Stomach (tissue), 9 donors: Measurements from ENCODE around the gene SLC44A2. TPM values are rescaled to one million over a fixed set of nuclear protein-coding genes. Genes with fewer than 3 reads are reported as not detected.

Source experiments
- DNase-seq, 2 donors: peaks; one replicate each; pipeline versions ENCODE4 v3.0.0 to v3.0.0-alpha.2; 2013 to 2019
- H3K27ac ChIP-seq, 5 donors: fragments of 200-600 bp in 4 of 5; sonication (generic) in 4 of 5; one replicate each; pipeline ENCODE4 v1.5.1; 2013 to 2019; ENCODE audit warnings: mild to moderate bottlenecking in 1 of 5, moderate library complexity in 1 of 5
- H3K27me3 ChIP-seq, 3 donors: fragments of 200-600 bp; sonication (generic); one replicate each; pipeline ENCODE4 v1.5.1; 2017 to 2019; ENCODE audit warnings: mixed run types in 1 of 3
- H3K36me3 ChIP-seq, 4 donors: fragments of 200-600 bp; sonication (generic); 1 replicate in 3 of 4; 2 replicates in 1 of 4; pipeline ENCODE4 v1.5.1; 2016 to 2019
- H3K4me1 ChIP-seq, 4 donors: fragments of 200-600 bp; sonication (generic); one replicate each; pipeline ENCODE4 v1.5.1; 2016 to 2019
- H3K4me3 ChIP-seq, 4 donors: fragments of 200-600 bp; sonication (generic) in 3 of 4; one replicate each; pipeline ENCODE4 v1.5.1; 2016 to 2019; ENCODE audit warnings: mild to moderate bottlenecking in 1 of 4
- H3K9me3 ChIP-seq, 4 donors: fragments of 200-600 bp; sonication (generic); one replicate each; pipeline ENCODE4 v1.5.1; 2016 to 2019
- CTCF ChIP-seq, 7 experiments: fragments of 450-650 bp in 4 of 7; fragments of 200-600 bp in 3 of 7; sonication (generic) in 3 of 7; IDR thresholded peaks; one replicate each; pipeline ENCODE4 v1.5.1; 2016 to 2019; ENCODE audit warnings: antibody characterized with exemption in 7 of 7, control low read depth in 2 of 7, mild to moderate bottlenecking in 1 of 7
- EP300 ChIP-seq: sonication (generic); formaldehyde crosslinking; IDR thresholded peaks from one replicate; pipeline ENCODE4 v1.6.1; 2017; ENCODE audit warnings: antibody characterized with exemption
- POLR2A ChIP-seq, 4 donors: fragments of 450-650 bp; IDR thresholded peaks; one replicate each; pipeline ENCODE4 v1.6.1; 2016; ENCODE audit warnings: antibody characterized with exemption in 4 of 4, control low read depth in 2 of 4, mild to moderate bottlenecking in 1 of 4, moderate library complexity in 1 of 4
- POLR2AphosphoS5 ChIP-seq, 3 donors: sonication (generic); formaldehyde crosslinking; IDR thresholded peaks; one replicate each; pipeline ENCODE4 v1.6.1; 2016; ENCODE audit warnings: antibody characterized with exemption in 3 of 3
- WGBS, 5 donors: extraction: QIAGEN DNeasy Blood & Tissue Kit in 3 of 5; methylation state at CpG; one replicate each; pipeline versions ENCODE4 v1.1.5 to v1.1.7; 2013 to 2018; 5-methylcytosine and 5-hydroxymethylcytosine counted together
- intact Hi-C: fragments of 100-400 bp; cut with DNase I; formaldehyde crosslinking; loops from one replicate; pipeline ENCODE4 v1.15.1; 2023; ENCODE audit warnings: low total_unique reads
- polyA plus RNA-seq, 3 donors: library from polyadenylated mRNA; stranded (reverse); fragments of 200-250 nt; gene quantifications; one replicate each; pipeline ENCODE4 v1.2.3, GENCODE V29; 2013
- total RNA-seq, 5 donors: library from RNA; depleted of rRNA; stranded (reverse); fragments of >200 nt; gene quantifications; one replicate each; pipeline versions ENCODE4 v1.1.0 to v1.2.3, GENCODE V29; 2014 to 2016
- donor health status: healthy with polysubstance abuse.
- donor health status: Bipolar disorder and iron deficiency.
- donor health status: healthy.

Gene SLC44A2
- total and polyA plus RNA-seq, 8 donors = 26.1 to 161 (median 65.7) TPM

DNA sequence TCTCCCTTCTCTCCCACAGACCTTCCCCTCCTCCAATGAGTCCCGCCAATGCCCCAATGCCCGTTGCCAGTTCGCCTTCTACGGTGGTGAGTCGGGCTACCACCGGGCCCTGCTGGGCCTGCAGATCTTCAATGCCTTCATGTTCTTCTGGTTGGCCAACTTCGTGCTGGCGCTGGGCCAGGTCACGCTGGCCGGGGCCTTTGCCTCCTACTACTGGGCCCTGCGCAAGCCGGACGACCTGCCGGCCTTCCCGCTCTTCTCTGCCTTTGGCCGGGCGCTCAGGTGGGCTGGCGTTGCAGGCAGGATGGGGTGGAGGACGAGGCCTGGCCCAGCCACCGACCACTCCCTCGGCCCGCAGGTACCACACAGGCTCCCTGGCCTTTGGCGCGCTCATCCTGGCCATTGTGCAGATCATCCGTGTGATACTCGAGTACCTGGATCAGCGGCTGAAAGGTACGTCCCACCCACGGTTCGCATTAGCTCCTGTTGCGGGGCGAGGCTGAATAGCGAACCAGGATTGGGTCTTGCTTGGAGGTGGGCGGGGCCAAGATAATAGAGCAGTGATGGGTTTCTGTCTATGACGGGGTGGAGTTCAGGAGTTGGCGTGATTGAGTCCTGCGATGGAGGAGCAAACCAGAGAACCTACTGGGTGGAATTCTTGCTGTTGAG lies 11.1 kb downstream of the SLC44A2 start:
- DNase-seq = peak in 1 of 2 donors; percentile 71
- Histone ChIP-seq H3K4me3 (no peak overlapping the region), H3K27me3 (no peaks in the 10 kb centered on the region), H3K4me1 (peaks cover 0 to 59% (median 17%) of the 10 kb centered on the region in 4 donors), H3K9me3 (no peaks in the 10 kb centered on the region), H3K36me3 (peaks cover 78 to 98% (median 97%) of the 10 kb centered on the region in 4 donors), H3K27ac (no peak overlapping the region)
- TF ChIP-seq CTCF (IDR thresholded peaks at IDR 0.05) (no peak), POLR2AphosphoS5 (IDR thresholded peaks at IDR 0.05) (no peak), POLR2A (IDR thresholded peaks at IDR 0.05) (no peak), EP300 (no peak)
- intact Hi-C loops = no loop called here
- WGBS, 5 donors = 61 to 86% (median 78%) methylated on average over 32 to 37 of the region's 37 CpGs

- peaks cover 0 to 66% (median 21%) of the 10 kb centered on the region in 4 donors for H3K4me1 ChIP-seq
- WGBS, 5 donors = 71 to 79% (median 72%) methylated on average over 8 of the region's 8 CpGs
- H3K9me3 ChIP-seq = no peaks in the 10 kb centered on the region
- H3K4me3 ChIP-seq = no peak overlapping the region
- peak overlapping the region in 1 of 5 donors; percentile 0 for H3K27ac ChIP-seq
- no peak for DNase-seq
- H3K27me3 ChIP-seq = no peaks in the 10 kb centered on the region
- no peak for TF ChIP-seq EP300
- no peak for TF ChIP-seq CTCF (IDR thresholded peaks at IDR 0.05)
- no peak for TF ChIP-seq POLR2A (IDR thresholded peaks at IDR 0.05)
- no peak for TF ChIP-seq POLR2AphosphoS5 (IDR thresholded peaks at IDR 0.05)
- peaks cover 68 to 98% (median 97%) of the 10 kb centered on the region in 4 donors for H3K36me3 ChIP-seq
- intact Hi-C loops = no loop called here
Observed at GRCh38 chr19:10637894-10638293, 12.5 kb downstream of the SLC44A2 start.

- TF ChIP-seq POLR2A (IDR thresholded peaks at IDR 0.05) (no peak), POLR2AphosphoS5 (IDR thresholded peaks at IDR 0.05) (no peak), EP300 (no peak), CTCF (IDR thresholded peaks at IDR 0.05) (no peak)
- H3K9me3 ChIP-seq = no peaks in the 10 kb centered on the region
- H3K4me3 ChIP-seq = no peak overlapping the region
- intact Hi-C loops = no loop called here
- DNase-seq = no peak
- WGBS, 5 donors = 78 to 85% (median 81%) methylated on average over 8 of the region's 8 CpGs
- H3K4me1 ChIP-seq = peaks cover 17 to 79% (median 38%) of the 10 kb centered on the region in 4 donors
- H3K27me3 ChIP-seq = no peaks in the 10 kb centered on the region
- H3K27ac ChIP-seq = peak overlapping the region in 3 of 5 donors; percentile 3 to 22 (median 20)
- H3K36me3 ChIP-seq = peaks cover 67 to 93% (median 90%) of the 10 kb centered on the region in 4 donors
Observed at GRCh38 chr19:10639836-10640235, 14.5 kb downstream of the SLC44A2 start.

GRCh38 chr19:10640361-10640760 lies 15.0 kb downstream of the SLC44A2 start:
- no peak for DNase-seq
- intact Hi-C loops = no loop called here
- Histone ChIP-seq H3K36me3 (peaks cover 62 to 88% (median 85%) of the 10 kb centered on the region in 4 donors), H3K27me3 (no peaks in the 10 kb centered on the region), H3K27ac (no peak overlapping the region), H3K4me3 (no peak overlapping the region), H3K9me3 (no peaks in the 10 kb centered on the region), H3K4me1 (peaks cover 17 to 76% (median 37%) of the 10 kb centered on the region in 4 donors)
- 33 to 56% (median 52%) methylated on average over 2 of the region's 2 CpGs for WGBS, 5 donors
- TF ChIP-seq CTCF (IDR thresholded peaks at IDR 0.05) (no peak), EP300 (no peak), POLR2A (IDR thresholded peaks at IDR 0.05) (no peak), POLR2AphosphoS5 (IDR thresholded peaks at IDR 0.05) (no peak)
